ENCODE measurements around the gene ADCY2.
A peak's percentile ranks its signal among the peaks of the same experiment; 100 is the strongest.

ADCY2 gene

GRCh38 chr5:7874639-7875038 lies 478.7 kb downstream of the ADCY2 start:
- no peak for DNase-seq (ENCODE audit: extremely low spot score)
- ChIA-PET CTCF (interaction anchor here (2.1 to 8.3 kb wide), 2 partner anchors 11 to 17 kb away, joined by 11 to 75 read pairs; no protein-coding TSS in a partner anchor), POLR2A (no interaction called here)
- TF ChIP-seq, protein P1, sequence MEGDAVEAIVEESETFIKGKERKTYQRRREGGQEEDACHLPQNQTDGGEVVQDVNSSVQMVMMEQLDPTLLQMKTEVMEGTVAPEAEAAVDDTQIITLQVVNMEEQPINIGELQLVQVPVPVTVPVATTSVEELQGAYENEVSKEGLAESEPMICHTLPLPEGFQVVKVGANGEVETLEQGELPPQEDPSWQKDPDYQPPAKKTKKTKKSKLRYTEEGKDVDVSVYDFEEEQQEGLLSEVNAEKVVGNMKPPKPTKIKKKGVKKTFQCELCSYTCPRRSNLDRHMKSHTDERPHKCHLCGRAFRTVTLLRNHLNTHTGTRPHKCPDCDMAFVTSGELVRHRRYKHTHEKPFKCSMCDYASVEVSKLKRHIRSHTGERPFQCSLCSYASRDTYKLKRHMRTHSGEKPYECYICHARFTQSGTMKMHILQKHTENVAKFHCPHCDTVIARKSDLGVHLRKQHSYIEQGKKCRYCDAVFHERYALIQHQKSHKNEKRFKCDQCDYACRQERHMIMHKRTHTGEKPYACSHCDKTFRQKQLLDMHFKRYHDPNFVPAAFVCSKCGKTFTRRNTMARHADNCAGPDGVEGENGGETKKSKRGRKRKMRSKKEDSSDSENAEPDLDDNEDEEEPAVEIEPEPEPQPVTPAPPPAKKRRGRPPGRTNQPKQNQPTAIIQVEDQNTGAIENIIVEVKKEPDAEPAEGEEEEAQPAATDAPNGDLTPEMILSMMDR (IDR thresholded peaks at IDR 0.05; ENCODE audit: control extremely low read depth, extremely low read depth, low read depth, missing control alignments) = no peak

DNA sequence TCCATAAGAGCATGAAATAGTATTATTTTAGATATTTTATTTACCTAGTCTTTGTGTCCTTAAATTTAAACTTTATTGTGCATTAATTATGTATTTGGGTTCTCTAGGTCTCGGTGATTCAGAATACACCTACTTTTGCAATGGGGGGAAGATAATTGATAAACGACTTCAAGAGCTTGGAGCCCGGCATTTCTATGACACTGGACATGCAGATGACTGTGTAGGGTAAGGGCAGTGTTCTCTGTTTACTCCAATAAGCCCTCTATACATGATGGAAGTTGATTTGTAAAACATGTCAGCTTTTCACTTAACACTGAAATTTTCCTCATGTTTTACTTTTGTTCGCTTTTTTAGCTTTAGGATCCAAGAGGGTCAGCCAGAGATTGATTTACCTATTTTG lies 479.2 kb downstream of the ADCY2 start:
- TF ChIP-seq, protein P1 (IDR thresholded peaks at IDR 0.05; ENCODE audit: control extremely low read depth, extremely low read depth, low read depth, missing control alignments) = no peak
- ChIA-PET POLR2A (no interaction called here), CTCF (interaction anchor here (2.1 to 8.3 kb wide), 2 partner anchors 10 to 17 kb away, joined by 11 to 75 read pairs; no protein-coding TSS in a partner anchor)
- no peak for DNase-seq (ENCODE audit: extremely low spot score)

- CTCF ChIA-PET = interaction anchor here (1.3 to 8.3 kb wide), 3 partner anchors 9 to 210 kb away, joined by 3 to 75 read pairs (median 13); partner anchors contain the start of genes FASTKD3 and MTRR
- TF ChIP-seq, protein P1 (IDR thresholded peaks at IDR 0.05; ENCODE audit: control extremely low read depth, extremely low read depth, low read depth, missing control alignments) = no peak
- POLR2A ChIA-PET = no interaction called here
- no peak for DNase-seq (ENCODE audit: extremely low spot score)
Observed at GRCh38 chr5:7876867-7877266, 480.9 kb downstream of the ADCY2 start.

GRCh38 chr5:7877851-7878250 lies 481.9 kb downstream of the ADCY2 start:
- CTCF ChIA-PET = interaction anchor here (2.9 to 8.3 kb wide), 2 partner anchors 8 to 10 kb away, joined by 13 to 75 read pairs; partner anchors contain the start of genes FASTKD3 and MTRR
- TF ChIP-seq, protein P1 (IDR thresholded peaks at IDR 0.05; ENCODE audit: control extremely low read depth, extremely low read depth, low read depth, missing control alignments) = no peak
- DNase-seq (ENCODE audit: extremely low spot score) = no peak
- POLR2A ChIA-PET = interaction anchor here (1.0 kb wide), 1 partner anchor 9 kb away, joined by 3 read pairs; the partner anchor contains the start of genes FASTKD3 and MTRR

- DNase-seq (ENCODE audit: extremely low spot score) = peak; percentile 65
- TF ChIP-seq, protein P1 (IDR thresholded peaks at IDR 0.05; ENCODE audit: control extremely low read depth, extremely low read depth, low read depth, missing control alignments) = no peak
- POLR2A ChIA-PET = interaction anchor here (1.0 kb wide), 1 partner anchor 10 kb away, joined by 3 read pairs; the partner anchor contains the start of genes FASTKD3 and MTRR
- CTCF ChIA-PET = interaction anchor here (2.9 to 8.3 kb wide), 2 partner anchors 7 to 11 kb away, joined by 13 to 75 read pairs; partner anchors contain the start of genes FASTKD3 and MTRR
Observed at GRCh38 chr5:7878381-7878873, 482.5 kb downstream of the ADCY2 start.
